Measurements from ENCODE around the gene RUVBL2.

Gene RUVBL2

DNA sequence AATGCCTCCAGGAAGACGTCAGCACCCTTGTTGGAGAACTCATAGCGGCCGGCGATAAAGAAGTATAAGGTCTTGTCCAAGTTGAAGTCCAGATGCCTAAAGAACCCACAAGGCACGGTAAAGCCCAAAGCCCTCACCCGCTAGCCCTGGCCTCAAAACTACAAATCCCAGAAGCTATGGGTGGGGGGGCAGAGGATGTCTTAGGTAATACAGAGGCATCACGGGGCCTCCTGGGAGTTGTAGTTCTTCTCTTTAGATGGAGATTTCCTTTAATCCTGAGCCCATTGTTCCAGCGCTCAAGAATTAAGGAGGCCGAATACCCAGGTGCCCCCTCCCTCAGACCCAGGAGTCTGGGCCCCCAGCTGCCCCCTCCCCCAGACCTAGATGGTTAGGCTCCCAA, 11.4 kb upstream of the RUVBL2 start:
- Histone ChIP-seq H3K79me2 (ENCODE audit: control insufficient read depth, insufficient read depth, low read length) (no peaks in the 10 kb centered on the region), H3K23ac (ENCODE audit: low read length) (no peak overlapping the region), H2BK15ac (replicated peaks; ENCODE audit: low read depth) (no peak overlapping the region), H3K4ac (ENCODE audit: low read depth, low read length) (no peak overlapping the region), H3K79me1 (ENCODE audit: low read length) (no peaks in the 10 kb centered on the region), H2BK120ac (ENCODE audit: low read depth, low read length) (no peak overlapping the region), H3K18ac (ENCODE audit: low read length) (no peak overlapping the region), H3K36me3 (ENCODE audit: control insufficient read depth, insufficient read depth, low read length) (peaks cover 5% of the 10 kb centered on the region), H4K8ac (ENCODE audit: low read depth, low read length) (no peak overlapping the region), H3K4me1 (ENCODE audit: control insufficient read depth, low read depth, low read length) (no peaks in the 10 kb centered on the region), H3K4me3 (ENCODE audit: low read length) (no peak overlapping the region), H4K5ac (ENCODE audit: low read length) (no peak overlapping the region), H3K27me3 (ENCODE audit: insufficient read depth, low read length, poor library complexity) (no peaks in the 10 kb centered on the region), H3K27ac (ENCODE audit: low read depth, low read length) (no peak overlapping the region), H2BK5ac (ENCODE audit: low read length) (no peak overlapping the region), H3K9ac (ENCODE audit: low read length) (no peak overlapping the region), H2AK5ac (ENCODE audit: low read length) (no peak overlapping the region), H3K56ac (ENCODE audit: low read length) (no peak overlapping the region), H3K4me2 (ENCODE audit: low read length) (no peak overlapping the region)
- WGBS (ENCODE audit: extremely low coverage, insufficient coverage, low lambda C conversion rate) = no CpG with 5 or more reads among the region's 9 CpGs
- DNase-seq = no peak

DNA sequence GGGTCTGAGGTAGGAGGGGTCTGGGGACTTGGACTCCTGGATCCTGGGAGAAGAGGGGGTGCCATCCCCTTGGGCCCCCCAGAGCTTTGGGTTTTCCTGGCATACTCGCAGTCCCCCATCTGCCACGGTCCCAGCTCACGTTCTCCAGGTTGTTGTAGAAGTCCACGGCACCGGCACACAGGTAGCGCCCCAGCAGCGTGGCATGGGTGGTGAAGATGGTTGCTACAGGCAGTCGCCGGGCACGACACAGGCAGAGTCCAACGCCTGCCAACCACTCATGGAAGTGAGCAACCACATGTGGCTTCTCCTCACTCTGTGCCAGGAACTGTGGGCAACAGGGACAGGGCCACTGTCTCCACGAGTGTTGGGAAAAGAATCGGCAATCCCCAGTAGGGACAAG, 8.0 kb upstream of the RUVBL2 start:
- Histone ChIP-seq H3K4me2 (ENCODE audit: low read length) (no peak overlapping the region), H3K27ac (ENCODE audit: low read depth, low read length) (no peak overlapping the region), H3K56ac (ENCODE audit: low read length) (no peak overlapping the region), H3K4me3 (ENCODE audit: low read length) (no peak overlapping the region), H4K8ac (ENCODE audit: low read depth, low read length) (no peak overlapping the region), H3K27me3 (ENCODE audit: insufficient read depth, low read length, poor library complexity) (no peaks in the 10 kb centered on the region), H2BK5ac (ENCODE audit: low read length) (no peak overlapping the region), H3K4ac (ENCODE audit: low read depth, low read length) (no peak overlapping the region), H2BK120ac (ENCODE audit: low read depth, low read length) (no peak overlapping the region), H3K36me3 (ENCODE audit: control insufficient read depth, insufficient read depth, low read length) (peaks cover 3% of the 10 kb centered on the region), H4K5ac (ENCODE audit: low read length) (no peak overlapping the region), H3K23ac (ENCODE audit: low read length) (no peak overlapping the region), H2BK15ac (replicated peaks; ENCODE audit: low read depth) (no peak overlapping the region), H3K18ac (ENCODE audit: low read length) (no peak overlapping the region), H3K79me1 (ENCODE audit: low read length) (peaks cover 3% of the 10 kb centered on the region), H3K79me2 (ENCODE audit: control insufficient read depth, insufficient read depth, low read length) (no peaks in the 10 kb centered on the region), H2AK5ac (ENCODE audit: low read length) (no peak overlapping the region), H3K9ac (ENCODE audit: low read length) (no peak overlapping the region), H3K4me1 (ENCODE audit: control insufficient read depth, low read depth, low read length) (no peaks in the 10 kb centered on the region)
- no peak for DNase-seq
- no CpG with 5 or more reads among the region's 13 CpGs for WGBS (ENCODE audit: extremely low coverage, insufficient coverage, low lambda C conversion rate)

DNA sequence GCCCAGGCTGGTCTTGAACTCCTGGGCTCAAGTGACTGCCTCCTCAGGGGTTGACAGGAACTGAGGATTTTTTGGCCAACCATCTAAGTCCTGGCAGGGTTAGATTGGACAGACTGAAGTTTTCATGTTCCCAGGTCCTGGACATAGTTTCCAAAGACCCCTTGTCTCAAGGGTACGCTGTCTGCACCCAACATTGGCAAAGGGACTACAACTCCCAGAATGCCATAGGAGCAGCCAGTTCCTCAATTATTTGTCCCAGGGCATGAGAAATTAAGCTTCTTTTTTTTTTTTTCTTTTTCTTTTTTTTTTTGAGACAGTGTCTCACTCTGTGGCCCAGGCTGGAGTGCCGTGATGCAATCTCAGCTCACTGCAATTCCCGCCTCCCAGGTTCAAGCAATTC, 7.5 kb upstream of the RUVBL2 start:
- Histone ChIP-seq H2BK5ac (ENCODE audit: low read length) (no peak overlapping the region), H4K8ac (ENCODE audit: low read depth, low read length) (no peak overlapping the region), H3K4me3 (ENCODE audit: low read length) (no peak overlapping the region), H3K36me3 (ENCODE audit: control insufficient read depth, insufficient read depth, low read length) (peaks cover 3% of the 10 kb centered on the region), H3K27me3 (ENCODE audit: insufficient read depth, low read length, poor library complexity) (no peaks in the 10 kb centered on the region), H3K56ac (ENCODE audit: low read length) (no peak overlapping the region), H3K23ac (ENCODE audit: low read length) (no peak overlapping the region), H3K9ac (ENCODE audit: low read length) (no peak overlapping the region), H3K27ac (ENCODE audit: low read depth, low read length) (no peak overlapping the region), H3K79me2 (ENCODE audit: control insufficient read depth, insufficient read depth, low read length) (peaks cover 1% of the 10 kb centered on the region), H2BK120ac (ENCODE audit: low read depth, low read length) (no peak overlapping the region), H3K4me2 (ENCODE audit: low read length) (no peak overlapping the region), H4K5ac (ENCODE audit: low read length) (no peak overlapping the region), H3K4ac (ENCODE audit: low read depth, low read length) (no peak overlapping the region), H3K18ac (ENCODE audit: low read length) (no peak overlapping the region), H2BK15ac (replicated peaks; ENCODE audit: low read depth) (no peak overlapping the region), H2AK5ac (ENCODE audit: low read length) (no peak overlapping the region), H3K4me1 (ENCODE audit: control insufficient read depth, low read depth, low read length) (no peaks in the 10 kb centered on the region), H3K79me1 (ENCODE audit: low read length) (peaks cover 7% of the 10 kb centered on the region)
- no peak for DNase-seq
- no CpG with 5 or more reads among the region's 3 CpGs for WGBS (ENCODE audit: extremely low coverage, insufficient coverage, low lambda C conversion rate)

DNA sequence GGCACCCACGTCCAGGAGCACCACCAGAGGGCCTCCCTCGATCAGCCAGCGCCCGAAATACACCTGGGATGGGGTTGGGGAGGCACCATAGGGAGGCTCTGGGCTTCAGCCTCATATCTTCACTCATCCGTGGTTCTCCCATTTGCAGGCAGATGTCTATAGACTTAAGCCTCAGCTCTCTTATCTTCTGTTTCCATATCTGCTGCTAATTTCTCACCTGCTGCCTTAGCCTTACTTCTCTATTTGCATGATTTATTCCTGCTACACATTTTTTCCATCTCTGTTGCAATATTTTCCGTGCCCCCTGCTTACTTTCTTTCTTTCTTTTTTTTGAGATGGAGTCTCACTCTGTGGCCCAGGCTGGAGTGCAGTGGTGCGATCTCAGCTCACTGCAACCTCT, 6.4 kb upstream of the RUVBL2 start:
- Histone ChIP-seq H3K4ac (ENCODE audit: low read depth, low read length) (no peak overlapping the region), H3K36me3 (ENCODE audit: control insufficient read depth, insufficient read depth, low read length) (peaks cover 3% of the 10 kb centered on the region), H2AK5ac (ENCODE audit: low read length) (no peak overlapping the region), H3K56ac (ENCODE audit: low read length) (no peak overlapping the region), H3K23ac (ENCODE audit: low read length) (no peak overlapping the region), H2BK5ac (ENCODE audit: low read length) (no peak overlapping the region), H4K5ac (ENCODE audit: low read length) (no peak overlapping the region), H3K4me1 (ENCODE audit: control insufficient read depth, low read depth, low read length) (no peaks in the 10 kb centered on the region), H3K4me2 (ENCODE audit: low read length) (no peak overlapping the region), H3K4me3 (ENCODE audit: low read length) (no peak overlapping the region), H4K8ac (ENCODE audit: low read depth, low read length) (no peak overlapping the region), H2BK15ac (replicated peaks; ENCODE audit: low read depth) (no peak overlapping the region), H3K18ac (ENCODE audit: low read length) (no peak overlapping the region), H2BK120ac (ENCODE audit: low read depth, low read length) (no peak overlapping the region), H3K27me3 (ENCODE audit: insufficient read depth, low read length, poor library complexity) (no peaks in the 10 kb centered on the region), H3K27ac (ENCODE audit: low read depth, low read length) (no peak overlapping the region), H3K9ac (ENCODE audit: low read length) (no peak overlapping the region), H3K79me1 (ENCODE audit: low read length) (peaks cover 8% of the 10 kb centered on the region), H3K79me2 (ENCODE audit: control insufficient read depth, insufficient read depth, low read length) (peaks cover 4% of the 10 kb centered on the region)
- peak; percentile 16 for DNase-seq
- no CpG with 5 or more reads among the region's 7 CpGs for WGBS (ENCODE audit: extremely low coverage, insufficient coverage, low lambda C conversion rate)

DNA sequence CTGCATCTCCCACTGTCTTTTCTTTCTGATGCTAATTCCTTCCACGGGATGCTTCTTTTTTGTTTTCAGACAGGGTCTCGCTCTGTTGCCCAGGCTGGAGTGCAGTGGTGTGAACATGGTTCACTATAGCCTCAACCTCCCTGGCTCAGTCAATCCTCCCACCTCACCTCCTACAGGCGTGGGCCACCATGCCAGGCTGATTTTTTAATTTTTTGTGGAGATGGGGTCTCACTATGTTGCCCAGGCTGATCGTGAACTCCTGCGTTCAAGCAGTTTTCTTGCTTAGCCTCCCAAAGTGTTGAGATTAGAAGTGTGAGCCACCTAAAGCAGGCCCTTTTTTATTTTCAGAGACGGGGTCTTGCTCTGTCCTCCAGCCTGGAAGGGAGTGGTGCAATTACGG, 5.4 kb upstream of the RUVBL2 start:
- Histone ChIP-seq H2BK5ac (ENCODE audit: low read length) (no peak overlapping the region), H3K4me1 (ENCODE audit: control insufficient read depth, low read depth, low read length) (no peaks in the 10 kb centered on the region), H3K23ac (ENCODE audit: low read length) (no peak overlapping the region), H2AK5ac (ENCODE audit: low read length) (no peak overlapping the region), H4K8ac (ENCODE audit: low read depth, low read length) (no peak overlapping the region), H3K56ac (ENCODE audit: low read length) (no peak overlapping the region), H3K18ac (ENCODE audit: low read length) (no peak overlapping the region), H2BK120ac (ENCODE audit: low read depth, low read length) (no peak overlapping the region), H2BK15ac (replicated peaks; ENCODE audit: low read depth) (no peak overlapping the region), H3K36me3 (ENCODE audit: control insufficient read depth, insufficient read depth, low read length) (peaks cover 3% of the 10 kb centered on the region), H3K27ac (ENCODE audit: low read depth, low read length) (no peak overlapping the region), H3K4me2 (ENCODE audit: low read length) (no peak overlapping the region), H3K4me3 (ENCODE audit: low read length) (no peak overlapping the region), H3K4ac (ENCODE audit: low read depth, low read length) (no peak overlapping the region), H3K79me1 (ENCODE audit: low read length) (peaks cover 8% of the 10 kb centered on the region), H4K5ac (ENCODE audit: low read length) (no peak overlapping the region), H3K9ac (ENCODE audit: low read length) (no peak overlapping the region), H3K79me2 (ENCODE audit: control insufficient read depth, insufficient read depth, low read length) (peaks cover 4% of the 10 kb centered on the region), H3K27me3 (ENCODE audit: insufficient read depth, low read length, poor library complexity) (no peaks in the 10 kb centered on the region)
- WGBS (ENCODE audit: extremely low coverage, insufficient coverage, low lambda C conversion rate) = no CpG with 5 or more reads among the region's 7 CpGs
- DNase-seq = no peak

DNA sequence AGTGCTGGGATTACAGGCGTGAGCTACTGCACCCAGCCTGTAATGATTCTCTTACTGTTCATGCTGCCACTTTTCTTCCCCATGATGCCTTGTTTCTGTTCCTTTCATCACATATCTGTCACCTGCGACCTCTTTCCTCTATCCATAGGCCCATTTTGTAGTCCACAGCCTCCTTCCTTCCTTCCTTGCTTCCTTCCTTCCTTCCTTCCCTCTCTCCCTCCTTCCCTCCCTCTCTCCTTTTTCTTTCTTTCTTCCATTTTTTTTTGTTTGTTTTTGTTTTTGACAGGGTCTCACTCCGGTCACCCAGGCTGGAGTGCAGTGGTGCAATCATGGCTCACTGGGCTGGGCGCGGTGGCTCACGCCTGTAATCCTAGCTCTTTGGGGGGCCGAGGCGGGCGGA, 4.8 kb upstream of the RUVBL2 start:
- no CpG with 5 or more reads among the region's 9 CpGs for WGBS (ENCODE audit: extremely low coverage, insufficient coverage, low lambda C conversion rate)
- Histone ChIP-seq H2BK120ac (ENCODE audit: low read depth, low read length) (no peak overlapping the region), H3K79me1 (ENCODE audit: low read length) (peaks cover 8% of the 10 kb centered on the region), H4K8ac (ENCODE audit: low read depth, low read length) (no peak overlapping the region), H3K27me3 (ENCODE audit: insufficient read depth, low read length, poor library complexity) (no peaks in the 10 kb centered on the region), H3K23ac (ENCODE audit: low read length) (no peak overlapping the region), H3K56ac (ENCODE audit: low read length) (no peak overlapping the region), H2AK5ac (ENCODE audit: low read length) (no peak overlapping the region), H3K4me2 (ENCODE audit: low read length) (no peak overlapping the region), H3K79me2 (ENCODE audit: control insufficient read depth, insufficient read depth, low read length) (peaks cover 6% of the 10 kb centered on the region), H3K18ac (ENCODE audit: low read length) (no peak overlapping the region), H3K27ac (ENCODE audit: low read depth, low read length) (no peak overlapping the region), H3K4ac (ENCODE audit: low read depth, low read length) (no peak overlapping the region), H2BK15ac (replicated peaks; ENCODE audit: low read depth) (no peak overlapping the region), H2BK5ac (ENCODE audit: low read length) (no peak overlapping the region), H3K4me1 (ENCODE audit: control insufficient read depth, low read depth, low read length) (no peaks in the 10 kb centered on the region), H3K4me3 (ENCODE audit: low read length) (no peak overlapping the region), H4K5ac (ENCODE audit: low read length) (no peak overlapping the region), H3K36me3 (ENCODE audit: control insufficient read depth, insufficient read depth, low read length) (peaks cover 3% of the 10 kb centered on the region), H3K9ac (ENCODE audit: low read length) (no peak overlapping the region)
- DNase-seq = no peak

Measured in mesendoderm (in vitro differentiated cells).